ENCODE measurements around the gene CKM.

The CKM gene

DNA sequence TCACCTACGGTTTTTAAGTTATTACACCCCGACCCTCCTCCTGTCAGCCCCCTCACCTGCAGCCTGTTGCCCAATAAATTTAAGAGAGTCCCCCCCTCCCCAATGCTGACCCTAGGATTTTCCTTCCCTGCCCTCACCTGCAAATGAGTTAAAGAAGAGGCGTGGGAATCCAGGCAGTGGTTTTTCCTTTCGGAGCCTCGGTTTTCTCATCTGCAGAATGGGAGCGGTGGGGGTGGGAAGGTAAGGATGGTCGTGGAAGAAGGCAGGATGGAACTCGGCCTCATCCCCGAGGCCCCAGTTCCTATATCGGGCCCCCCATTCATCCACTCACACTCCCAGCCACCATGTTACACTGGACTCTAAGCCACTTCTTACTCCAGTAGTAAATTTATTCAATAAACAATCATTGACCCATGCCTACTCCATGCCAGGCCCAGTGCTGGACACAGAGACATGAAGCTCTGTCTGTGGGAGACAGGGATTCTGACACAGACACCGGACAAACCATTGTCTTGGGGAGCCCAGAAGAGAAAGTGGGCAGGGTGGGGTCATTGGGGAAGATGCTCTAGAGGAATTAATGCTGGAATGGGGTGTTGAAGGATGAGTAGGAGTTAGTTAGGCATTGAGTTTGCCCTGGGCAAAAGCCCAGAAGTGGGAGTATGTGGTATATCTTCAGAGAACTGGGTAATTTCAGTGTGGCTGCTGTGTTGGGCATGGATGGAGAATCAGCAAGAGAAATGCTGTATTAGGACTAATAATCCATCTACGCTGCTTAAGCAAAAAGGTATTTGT is 19.2 kb downstream of the CKM start:
- peaks cover 7% of the 10 kb centered on the region; the same call in 1 of the 2 replicates for H3K4me1 ChIP-seq (ENCODE audit: control insufficient read depth, insufficient read depth, low read length)
- H3K36me3 ChIP-seq (ENCODE audit: control insufficient read depth, insufficient read depth, low read length): peaks cover 8% of the 10 kb centered on the region; the same call in 1 of the 2 replicates
- H3K4me3 ChIP-seq (ENCODE audit: low read depth, low read length): no peak overlapping the region
- no peak overlapping the region for H3K9ac ChIP-seq (ENCODE audit: low read length)
- no peak overlapping the region for H3K27ac ChIP-seq (ENCODE audit: low read depth, low read length)
- peaks cover 25% of the 10 kb centered on the region for H3K27me3 ChIP-seq (ENCODE audit: control insufficient read depth, insufficient read depth, low read length)
- no peaks in the 10 kb centered on the region for H3K9me3 ChIP-seq (ENCODE audit: control insufficient read depth, insufficient read depth, low read depth, low read length)

DNA sequence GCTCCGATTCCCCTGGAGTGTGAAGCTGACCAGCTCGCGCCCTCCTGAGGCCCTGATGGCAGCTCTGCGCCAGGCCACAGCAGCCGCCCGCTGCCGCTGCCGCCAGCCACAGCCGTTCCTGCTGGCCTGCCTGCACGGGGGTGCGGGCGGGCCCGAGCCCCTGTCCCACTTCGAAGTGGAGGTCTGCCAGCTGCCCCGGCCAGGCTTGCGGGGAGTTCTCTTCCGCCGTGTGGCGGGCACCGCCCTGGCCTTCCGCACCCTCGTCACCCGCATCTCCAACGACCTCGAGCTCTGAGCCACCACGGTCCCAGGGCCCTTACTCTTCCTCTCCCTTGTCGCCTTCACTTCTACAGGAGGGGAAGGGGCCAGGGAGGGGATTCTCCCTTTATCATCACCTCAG is 20.3 kb downstream of the CKM start:
- no peak overlapping the region for H3K27ac ChIP-seq (ENCODE audit: low read depth, low read length)
- H3K27me3 ChIP-seq (ENCODE audit: control insufficient read depth, insufficient read depth, low read length): peaks cover 25% of the 10 kb centered on the region
- peaks cover 5% of the 10 kb centered on the region; the same call in 1 of the 2 replicates for H3K4me1 ChIP-seq (ENCODE audit: control insufficient read depth, insufficient read depth, low read length)
- H3K36me3 ChIP-seq (ENCODE audit: control insufficient read depth, insufficient read depth, low read length): peaks cover 10% of the 10 kb centered on the region; the same call in 1 of the 2 replicates
- no peaks in the 10 kb centered on the region for H3K9me3 ChIP-seq (ENCODE audit: control insufficient read depth, insufficient read depth, low read depth, low read length)
- H3K9ac ChIP-seq (ENCODE audit: low read length): no peak overlapping the region
- H3K4me3 ChIP-seq (ENCODE audit: low read depth, low read length): no peak overlapping the region

DNA sequence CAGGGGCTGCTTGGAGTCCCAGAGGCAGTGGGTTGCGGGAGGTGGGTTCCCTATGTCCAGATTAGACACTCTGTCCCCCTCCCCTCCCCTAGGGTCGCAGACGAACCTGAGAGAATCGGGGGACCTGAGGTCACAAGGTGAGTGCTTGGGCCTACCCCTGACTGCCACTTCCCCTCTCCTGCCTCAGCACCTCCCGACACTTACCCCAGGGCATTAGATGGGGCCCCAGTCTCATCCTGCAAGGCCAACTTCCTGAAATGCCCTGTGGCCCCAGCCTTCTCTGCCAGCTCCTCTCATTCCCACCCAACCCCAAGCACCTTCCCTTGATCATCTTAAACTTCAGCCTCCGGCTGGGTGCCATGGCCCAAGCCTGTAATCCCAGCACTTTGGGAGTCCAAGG is 23.0 kb downstream of the CKM start:
- Histone ChIP-seq H3K36me3 (ENCODE audit: control insufficient read depth, insufficient read depth, low read length) (peaks cover 17% of the 10 kb centered on the region; the same call in 1 of the 2 replicates), H3K27me3 (ENCODE audit: control insufficient read depth, insufficient read depth, low read length) (peaks cover 3% of the 10 kb centered on the region), H3K4me3 (ENCODE audit: low read depth, low read length) (no peak overlapping the region), H3K9me3 (ENCODE audit: control insufficient read depth, insufficient read depth, low read depth, low read length) (no peaks in the 10 kb centered on the region), H3K9ac (ENCODE audit: low read length) (no peak overlapping the region), H3K4me1 (ENCODE audit: control insufficient read depth, insufficient read depth, low read length) (no peaks in the 10 kb centered on the region; the same call in 1 of the 2 replicates), H3K27ac (ENCODE audit: low read depth, low read length) (no peak overlapping the region)

DNA sequence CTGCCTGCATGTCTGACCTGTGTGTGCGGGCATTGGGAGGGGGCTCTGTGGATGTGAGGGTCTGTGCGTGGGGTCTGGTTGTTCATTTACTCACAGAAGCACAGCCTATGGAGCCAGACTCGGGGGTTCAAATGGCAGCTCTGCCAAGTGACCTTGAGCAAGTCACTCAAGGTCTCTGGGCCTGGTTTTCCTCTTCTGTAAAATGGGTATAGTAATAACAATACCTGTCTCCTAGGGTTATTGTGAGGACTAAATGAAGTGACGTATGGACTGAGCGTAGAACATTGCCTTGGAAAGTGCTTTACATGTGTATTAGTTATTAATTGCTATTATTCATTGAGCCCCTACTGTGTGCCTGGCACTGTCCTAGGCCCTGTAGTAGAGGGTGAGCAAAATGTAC is 24.4 kb downstream of the CKM start:
- peaks cover 19% of the 10 kb centered on the region; the same call in 1 of the 2 replicates for H3K36me3 ChIP-seq (ENCODE audit: control insufficient read depth, insufficient read depth, low read length)
- no peak overlapping the region for H3K27ac ChIP-seq (ENCODE audit: low read depth, low read length)
- H3K27me3 ChIP-seq (ENCODE audit: control insufficient read depth, insufficient read depth, low read length): no peaks in the 10 kb centered on the region
- no peak overlapping the region for H3K4me3 ChIP-seq (ENCODE audit: low read depth, low read length)
- H3K9ac ChIP-seq (ENCODE audit: low read length): no peak overlapping the region
- H3K9me3 ChIP-seq (ENCODE audit: control insufficient read depth, insufficient read depth, low read depth, low read length): no peaks in the 10 kb centered on the region
- no peaks in the 10 kb centered on the region; the same call in 1 of the 2 replicates for H3K4me1 ChIP-seq (ENCODE audit: control insufficient read depth, insufficient read depth, low read length)

DNA sequence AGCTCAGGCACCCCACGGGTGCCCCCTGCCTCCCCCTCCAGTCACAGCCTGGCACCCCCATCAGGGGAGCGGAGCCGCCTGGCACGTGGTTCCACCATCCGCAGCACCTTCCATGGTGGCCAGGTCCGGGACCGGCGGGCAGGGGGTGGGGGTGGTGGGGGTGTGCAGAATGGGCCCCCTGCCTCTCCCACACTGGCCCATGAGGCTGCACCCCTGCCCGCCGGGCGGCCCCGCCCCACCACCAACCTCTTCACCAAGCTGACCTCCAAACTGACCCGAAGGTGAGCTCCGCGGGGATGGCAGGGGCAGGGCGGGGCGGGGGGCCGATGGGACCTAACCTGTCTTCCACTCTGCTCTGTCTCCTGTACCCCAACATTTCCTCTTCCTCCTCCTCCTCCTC is 25.0 kb downstream of the CKM start:
- Histone ChIP-seq H3K4me1 (ENCODE audit: control insufficient read depth, insufficient read depth, low read length) (no peaks in the 10 kb centered on the region; the same call in 1 of the 2 replicates), H3K36me3 (ENCODE audit: control insufficient read depth, insufficient read depth, low read length) (peaks cover 19% of the 10 kb centered on the region; the same call in 1 of the 2 replicates), H3K9ac (ENCODE audit: low read length) (no peak overlapping the region)

DNA sequence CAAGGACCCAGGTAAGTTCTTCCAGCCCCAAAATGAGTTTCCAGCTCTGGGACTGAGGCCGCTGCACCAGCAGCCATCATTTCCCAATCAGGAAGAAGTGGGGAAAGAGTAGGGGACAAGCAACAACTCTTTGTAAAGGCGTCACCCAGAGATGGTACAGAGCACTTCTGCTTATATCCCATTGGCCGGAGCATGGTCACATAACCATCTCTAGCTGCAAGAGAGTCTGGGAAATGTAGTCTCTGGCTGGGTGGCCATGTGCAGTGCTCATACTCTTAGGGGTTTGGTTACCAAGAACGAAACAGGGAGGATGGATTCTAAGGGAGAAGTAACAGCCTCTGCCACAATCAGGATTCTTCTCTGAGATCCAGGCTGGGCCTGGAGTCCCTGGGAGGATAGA is 26.3 kb downstream of the CKM start:
- Histone ChIP-seq H3K27ac (ENCODE audit: low read depth, low read length) (no peak overlapping the region), H3K36me3 (ENCODE audit: control insufficient read depth, insufficient read depth, low read length) (peaks cover 27% of the 10 kb centered on the region; the same call in 1 of the 2 replicates)

More for the DNA sequence above, 25.0 kb downstream of the CKM start:
- H3K27me3 ChIP-seq (ENCODE audit: control insufficient read depth, insufficient read depth, low read length): no peaks in the 10 kb centered on the region
- H3K9me3 ChIP-seq (ENCODE audit: control insufficient read depth, insufficient read depth, low read depth, low read length): no peaks in the 10 kb centered on the region
- no peak overlapping the region for H3K27ac ChIP-seq (ENCODE audit: low read depth, low read length)
- no peak overlapping the region for H3K4me3 ChIP-seq (ENCODE audit: low read depth, low read length)

DNA sequence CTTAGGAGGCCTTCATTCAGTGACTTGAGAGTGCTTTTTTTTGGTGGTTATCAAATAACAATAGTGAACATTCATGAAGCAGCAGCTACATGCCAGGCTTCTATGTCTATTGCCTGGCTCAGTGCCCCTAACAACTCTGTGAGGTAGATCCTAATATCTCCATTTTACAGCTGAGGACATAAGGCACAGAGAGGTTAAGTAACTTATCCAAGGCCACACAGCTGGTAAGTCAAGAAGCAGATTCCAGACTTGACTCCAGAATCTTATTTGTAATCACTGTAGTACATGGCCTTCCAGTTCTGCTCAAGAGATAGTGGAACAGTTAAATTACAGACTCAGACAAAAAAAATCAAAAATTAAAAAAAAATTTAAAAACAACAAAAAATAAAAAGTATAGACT is 26.8 kb downstream of the CKM start:
- no peak overlapping the region for H3K27ac ChIP-seq (ENCODE audit: low read depth, low read length)
- H3K36me3 ChIP-seq (ENCODE audit: control insufficient read depth, insufficient read depth, low read length): peaks cover 30% of the 10 kb centered on the region

More for the DNA sequence above, 26.3 kb downstream of the CKM start:
- H3K27me3 ChIP-seq (ENCODE audit: control insufficient read depth, insufficient read depth, low read length): no peaks in the 10 kb centered on the region
- no peak overlapping the region for H3K4me3 ChIP-seq (ENCODE audit: low read depth, low read length)
- no peaks in the 10 kb centered on the region for H3K9me3 ChIP-seq (ENCODE audit: control insufficient read depth, insufficient read depth, low read depth, low read length)
- H3K4me1 ChIP-seq (ENCODE audit: control insufficient read depth, insufficient read depth, low read length): no peaks in the 10 kb centered on the region; the same call in 1 of the 2 replicates
- H3K9ac ChIP-seq (ENCODE audit: low read length): no peak overlapping the region

DNA sequence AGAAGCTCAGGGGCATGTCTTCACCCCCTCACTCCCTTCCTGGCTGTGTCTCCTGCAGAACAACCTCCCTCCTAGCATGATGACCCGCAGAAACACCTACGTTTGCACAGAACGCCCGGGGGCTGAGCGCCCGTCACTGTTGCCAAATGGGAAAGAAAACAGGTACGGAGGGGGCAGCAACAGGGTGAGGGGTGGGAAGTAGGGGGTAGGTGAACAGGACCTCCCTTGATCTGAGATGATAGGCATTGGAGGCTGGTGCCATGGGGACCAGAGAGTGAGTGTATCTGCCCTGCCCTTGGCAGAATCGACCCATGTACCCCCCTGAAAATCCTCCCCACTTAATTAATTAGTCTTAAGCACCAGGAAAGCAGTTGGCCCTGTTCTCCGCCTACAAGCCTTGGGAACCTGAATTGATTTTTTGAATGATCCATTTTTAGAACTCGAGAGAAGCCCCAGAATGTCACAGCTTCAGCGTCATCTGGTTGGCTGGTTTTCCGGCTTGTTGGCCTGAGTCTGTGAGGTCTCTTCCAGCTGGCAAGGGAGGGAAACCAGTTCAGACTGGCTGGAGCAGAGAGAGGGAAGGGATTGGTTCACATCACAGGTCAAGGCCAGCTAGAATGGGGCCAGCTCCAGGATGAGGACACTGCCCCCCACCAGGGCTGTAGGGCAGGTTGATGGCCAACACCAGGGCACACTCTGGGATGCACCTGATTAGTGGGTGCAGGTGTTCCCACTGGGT is 28.2 kb downstream of the CKM start:
- H3K27ac ChIP-seq (ENCODE audit: low read depth, low read length): no peak overlapping the region
- H3K4me3 ChIP-seq (ENCODE audit: low read depth, low read length): no peak overlapping the region
- H3K36me3 ChIP-seq (ENCODE audit: control insufficient read depth, insufficient read depth, low read length): peaks cover 35% of the 10 kb centered on the region
- H3K9me3 ChIP-seq (ENCODE audit: control insufficient read depth, insufficient read depth, low read depth, low read length): no peaks in the 10 kb centered on the region
- no peak overlapping the region for H3K9ac ChIP-seq (ENCODE audit: low read length)
- no peaks in the 10 kb centered on the region for H3K27me3 ChIP-seq (ENCODE audit: control insufficient read depth, insufficient read depth, low read length)
- H3K4me1 ChIP-seq (ENCODE audit: control insufficient read depth, insufficient read depth, low read length): no peaks in the 10 kb centered on the region

More for the DNA sequence above, 26.8 kb downstream of the CKM start:
- Histone ChIP-seq H3K4me3 (ENCODE audit: low read depth, low read length) (no peak overlapping the region), H3K9me3 (ENCODE audit: control insufficient read depth, insufficient read depth, low read depth, low read length) (no peaks in the 10 kb centered on the region), H3K9ac (ENCODE audit: low read length) (no peak overlapping the region), H3K27me3 (ENCODE audit: control insufficient read depth, insufficient read depth, low read length) (no peaks in the 10 kb centered on the region), H3K4me1 (ENCODE audit: control insufficient read depth, insufficient read depth, low read length) (no peaks in the 10 kb centered on the region; the same call in 1 of the 2 replicates)

DNA sequence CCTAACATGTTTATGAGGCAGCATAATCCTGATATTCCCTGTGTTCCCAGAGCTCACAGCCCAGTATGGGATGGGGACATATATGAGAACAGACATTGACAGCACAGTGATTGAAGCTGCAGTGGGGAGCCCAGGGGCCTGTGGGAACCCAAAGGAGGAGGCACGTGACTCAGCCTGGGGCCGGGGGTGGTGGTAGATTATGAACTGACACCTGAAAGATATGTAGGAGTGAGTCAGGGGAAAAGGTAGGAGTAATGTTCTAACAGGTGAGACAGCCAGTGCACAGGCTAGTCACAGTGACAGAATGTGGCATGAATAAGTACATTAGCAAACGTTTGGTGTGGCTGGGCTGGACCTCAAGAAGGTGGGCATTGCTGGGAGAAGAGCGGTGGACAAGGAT is 29.0 kb downstream of the CKM start:
- Histone ChIP-seq H3K36me3 (ENCODE audit: control insufficient read depth, insufficient read depth, low read length) (peaks cover 34% of the 10 kb centered on the region), H3K9me3 (ENCODE audit: control insufficient read depth, insufficient read depth, low read depth, low read length) (no peaks in the 10 kb centered on the region), H3K4me1 (ENCODE audit: control insufficient read depth, insufficient read depth, low read length) (no peaks in the 10 kb centered on the region), H3K27ac (ENCODE audit: low read depth, low read length) (no peak overlapping the region), H3K27me3 (ENCODE audit: control insufficient read depth, insufficient read depth, low read length) (no peaks in the 10 kb centered on the region), H3K4me3 (ENCODE audit: low read depth, low read length) (no peak overlapping the region), H3K9ac (ENCODE audit: low read length) (no peak overlapping the region)

DNA sequence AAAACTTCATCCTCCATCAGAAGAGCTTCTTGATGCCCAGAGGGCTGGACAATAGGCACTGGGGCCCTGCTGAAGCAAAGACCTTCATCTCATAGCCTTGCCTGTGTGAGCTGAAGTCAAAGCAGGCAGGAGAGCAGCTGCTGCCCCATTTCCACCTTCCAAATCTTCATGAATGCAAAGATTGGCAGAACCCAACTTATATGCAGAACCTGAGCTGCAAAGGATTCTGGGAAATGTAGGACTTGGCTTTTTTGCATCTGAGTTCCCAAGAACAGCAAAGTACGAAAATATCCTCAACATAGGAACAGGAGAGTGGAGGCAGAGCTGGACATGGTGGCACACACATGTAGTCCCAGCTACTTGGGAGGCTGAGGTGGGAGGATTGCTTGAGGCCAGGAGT is 30.8 kb downstream of the CKM start:
- Histone ChIP-seq H3K9me3 (ENCODE audit: control insufficient read depth, insufficient read depth, low read depth, low read length) (no peaks in the 10 kb centered on the region), H3K27me3 (ENCODE audit: control insufficient read depth, insufficient read depth, low read length) (no peaks in the 10 kb centered on the region), H3K27ac (ENCODE audit: low read depth, low read length) (no peak overlapping the region), H3K9ac (ENCODE audit: low read length) (no peak overlapping the region), H3K36me3 (ENCODE audit: control insufficient read depth, insufficient read depth, low read length) (peaks cover 41% of the 10 kb centered on the region), H3K4me3 (ENCODE audit: low read depth, low read length) (no peak overlapping the region), H3K4me1 (ENCODE audit: control insufficient read depth, insufficient read depth, low read length) (no peaks in the 10 kb centered on the region)

DNA sequence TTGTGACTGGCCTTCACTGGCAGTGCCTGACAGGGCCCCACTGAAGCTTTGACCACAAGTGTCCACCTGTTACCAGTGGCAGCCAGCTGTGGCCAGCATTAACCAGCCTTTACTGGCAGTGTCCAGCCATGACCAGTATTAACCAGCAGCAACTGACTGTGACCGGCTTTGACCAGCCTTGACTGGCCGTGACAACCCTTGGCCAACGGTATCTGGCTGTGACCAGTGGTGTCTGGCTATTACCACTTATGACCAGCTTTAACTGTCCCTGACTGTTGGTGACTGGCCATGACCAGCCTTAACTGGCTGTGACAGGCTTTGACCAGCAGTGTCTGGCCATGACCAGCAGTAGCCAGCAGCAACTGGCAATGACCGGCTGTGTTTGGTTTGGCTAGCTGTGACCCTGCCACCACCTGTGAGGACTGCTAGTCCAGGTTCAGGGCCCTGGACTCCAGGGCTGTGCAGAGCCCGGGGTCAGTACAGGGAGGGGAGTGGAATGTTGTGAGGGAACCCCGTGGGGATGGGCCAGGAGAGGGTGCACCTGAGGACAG is 32.2 kb downstream of the CKM start:
- H3K36me3 ChIP-seq (ENCODE audit: control insufficient read depth, insufficient read depth, low read length): peaks cover 35% of the 10 kb centered on the region
- H3K9ac ChIP-seq (ENCODE audit: low read length): no peak overlapping the region
- no peaks in the 10 kb centered on the region for H3K9me3 ChIP-seq (ENCODE audit: control insufficient read depth, insufficient read depth, low read depth, low read length)
- no peaks in the 10 kb centered on the region for H3K4me1 ChIP-seq (ENCODE audit: control insufficient read depth, insufficient read depth, low read length)
- H3K27me3 ChIP-seq (ENCODE audit: control insufficient read depth, insufficient read depth, low read length): no peaks in the 10 kb centered on the region
- H3K27ac ChIP-seq (ENCODE audit: low read depth, low read length): no peak overlapping the region
- H3K4me3 ChIP-seq (ENCODE audit: low read depth, low read length): no peak overlapping the region

All from HUES6 (cell line).